Muscle layer of duodenum (tissue), 2 donors: Measurements from ENCODE around the gene LHFPL6.

Experiments
- H3K27ac ChIP-seq: one replicate; pipeline ENCODE4 v1.7.0; 2013; ENCODE audit warnings: mild to moderate bottlenecking, low read length
- H3K27me3 ChIP-seq: one replicate; pipeline ENCODE4 v1.7.0; 2013; ENCODE audit warnings: low read depth, mild to moderate bottlenecking, control low read depth, low read length
- H3K36me3 ChIP-seq, 2 donors: one replicate each; pipeline ENCODE4 v1.7.0; 2013; ENCODE audit warnings: low read length in 2 of 2, control low read depth in 1 of 2, mild to moderate bottlenecking in 1 of 2; ENCODE audit not compliant: insufficient read depth in 2 of 2, control insufficient read depth in 1 of 2
- H3K4me1 ChIP-seq, 2 donors: one replicate each; pipeline ENCODE4 v1.7.0; 2013; ENCODE audit warnings: low read length in 2 of 2, mild to moderate bottlenecking in 2 of 2, control low read depth in 1 of 2, moderate library complexity in 1 of 2; ENCODE audit not compliant: insufficient read depth in 2 of 2, control insufficient read depth in 1 of 2
- H3K4me3 ChIP-seq, 2 donors: one replicate each; pipeline ENCODE4 v1.7.0; 2013; ENCODE audit warnings: low read length in 2 of 2, low read depth in 1 of 2, mild to moderate bottlenecking in 1 of 2
- H3K9me3 ChIP-seq, 2 donors: one replicate each; pipeline ENCODE4 v1.7.0; 2013; ENCODE audit warnings: low read length in 2 of 2, control low read depth in 1 of 2, mild to moderate bottlenecking in 1 of 2; ENCODE audit not compliant: control insufficient read depth in 1 of 2
- donor health status: healthy.

The LHFPL6 gene

GRCh38 chr13:39313721-39314120, 289.3 kb downstream of the LHFPL6 start:
- Histone ChIP-seq H3K27ac (no peak overlapping the region), H3K9me3 (no peaks in the 10 kb centered on the region), H3K36me3 (no peaks in the 10 kb centered on the region), H3K27me3 (no peaks in the 10 kb centered on the region), H3K4me1 (peaks cover 7 to 19% of the 10 kb centered on the region in 2 donors), H3K4me3 (no peak overlapping the region)

DNA sequence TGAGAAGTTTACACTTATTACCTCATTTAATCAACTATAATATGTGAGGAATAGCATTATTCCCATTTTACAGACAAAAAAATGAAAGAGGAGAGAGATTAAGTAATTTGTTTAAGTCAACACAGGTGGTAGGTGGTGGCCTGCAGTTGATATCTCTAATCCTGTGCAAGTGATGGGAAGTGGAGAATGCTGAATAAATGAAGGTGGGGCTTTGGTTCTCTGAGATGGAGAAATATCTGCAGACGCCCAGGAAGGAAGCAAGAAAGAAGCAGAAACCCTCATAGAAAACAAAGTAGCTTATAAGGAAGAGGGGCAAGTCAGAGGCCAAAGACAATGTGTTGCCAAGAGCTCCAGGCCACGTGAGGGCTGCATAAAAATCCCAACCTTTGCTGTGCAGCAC, 290.4 kb downstream of the LHFPL6 start:
- Histone ChIP-seq H3K9me3 (no peaks in the 10 kb centered on the region), H3K27me3 (no peaks in the 10 kb centered on the region), H3K36me3 (no peaks in the 10 kb centered on the region), H3K4me3 (no peak overlapping the region), H3K27ac (no peak overlapping the region), H3K4me1 (peaks cover 7 to 18% of the 10 kb centered on the region in 2 donors)

DNA sequence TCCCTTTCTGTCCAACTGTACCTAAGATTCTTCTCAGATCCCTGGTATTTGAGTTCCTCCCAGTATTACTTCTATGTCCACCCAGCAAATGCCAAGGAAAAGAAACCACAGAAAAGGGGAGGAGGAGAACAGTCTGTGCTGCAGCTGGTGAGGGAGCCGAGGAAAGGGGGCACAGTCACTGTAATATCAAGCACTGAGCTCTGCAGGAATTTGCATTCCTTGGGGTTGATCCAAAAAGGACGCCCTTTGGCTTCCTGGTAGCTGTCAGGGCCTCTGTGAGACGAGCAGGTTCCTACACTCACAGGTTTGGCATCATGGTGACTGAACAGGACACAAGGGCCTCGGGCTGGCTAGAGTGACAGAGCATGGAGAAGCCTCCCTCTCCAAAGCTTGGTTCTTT, 291.4 kb downstream of the LHFPL6 start:
- Histone ChIP-seq H3K36me3 (no peaks in the 10 kb centered on the region), H3K9me3 (no peaks in the 10 kb centered on the region), H3K27ac (no peak overlapping the region), H3K27me3 (no peaks in the 10 kb centered on the region), H3K4me3 (no peak overlapping the region), H3K4me1 (peaks cover 5 to 8% of the 10 kb centered on the region in 2 donors)

GRCh38 chr13:39310961-39311360, 292.0 kb downstream of the LHFPL6 start:
- Histone ChIP-seq H3K27me3 (no peaks in the 10 kb centered on the region), H3K4me1 (peaks cover 0 to 2% of the 10 kb centered on the region in 2 donors), H3K4me3 (no peak overlapping the region), H3K36me3 (no peaks in the 10 kb centered on the region), H3K9me3 (no peaks in the 10 kb centered on the region), H3K27ac (no peak overlapping the region)

DNA sequence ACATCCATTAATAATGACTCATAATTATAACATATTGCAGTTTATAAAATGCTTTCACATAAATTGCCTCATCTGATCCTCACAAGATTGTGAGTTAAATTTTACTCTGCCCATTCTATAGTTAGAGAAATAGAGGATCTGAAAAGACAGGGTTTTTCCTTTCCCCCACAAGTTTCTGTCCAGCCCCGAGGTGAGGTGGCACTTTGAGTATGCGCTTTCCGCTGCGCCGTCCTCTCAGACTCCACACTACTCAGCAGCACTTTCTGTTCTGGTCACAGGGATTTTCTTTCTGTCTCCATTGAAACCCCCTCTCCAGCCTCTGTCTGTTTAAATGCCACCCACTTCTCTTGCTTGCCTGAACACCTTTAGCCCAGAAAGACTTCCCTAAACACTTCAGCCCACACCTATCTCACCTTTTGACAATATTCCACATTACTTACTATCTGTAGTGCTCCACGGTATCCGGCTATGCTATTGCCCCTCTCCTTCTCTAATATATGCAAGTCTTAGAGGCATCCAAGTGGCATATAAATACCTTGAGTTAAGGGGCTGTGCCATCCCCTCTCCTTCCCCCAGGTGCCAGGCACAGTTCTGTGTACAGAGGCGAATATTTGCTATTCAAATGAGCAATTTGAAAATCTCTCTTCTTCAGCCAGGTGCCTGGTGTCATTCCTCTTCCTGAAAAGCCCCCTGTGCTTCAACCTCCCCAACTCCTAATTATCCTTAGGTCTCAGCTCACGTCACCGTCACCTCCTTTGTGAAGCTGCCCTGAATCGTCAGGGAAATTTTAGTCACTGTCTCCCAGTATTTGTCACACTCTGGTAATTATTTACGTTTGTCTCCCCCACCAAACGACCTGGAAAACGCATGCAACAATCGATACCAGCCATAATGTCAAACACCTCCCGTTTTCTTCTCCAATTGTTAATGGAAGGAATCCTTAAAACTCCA, 296.1 kb downstream of the LHFPL6 start:
- Histone ChIP-seq H3K9me3 (no peaks in the 10 kb centered on the region), H3K36me3 (no peaks in the 10 kb centered on the region), H3K27me3 (no peaks in the 10 kb centered on the region), H3K27ac (no peak overlapping the region), H3K4me3 (no peak overlapping the region), H3K4me1 (no peaks in the 10 kb centered on the region)

- Histone ChIP-seq H3K27ac (no peak overlapping the region), H3K36me3 (no peaks in the 10 kb centered on the region), H3K27me3 (no peaks in the 10 kb centered on the region), H3K9me3 (no peaks in the 10 kb centered on the region), H3K4me3 (no peak overlapping the region), H3K4me1 (no peaks in the 10 kb centered on the region)
Measured at GRCh38 chr13:39302820-39303219, 300.2 kb downstream of the LHFPL6 start.

DNA sequence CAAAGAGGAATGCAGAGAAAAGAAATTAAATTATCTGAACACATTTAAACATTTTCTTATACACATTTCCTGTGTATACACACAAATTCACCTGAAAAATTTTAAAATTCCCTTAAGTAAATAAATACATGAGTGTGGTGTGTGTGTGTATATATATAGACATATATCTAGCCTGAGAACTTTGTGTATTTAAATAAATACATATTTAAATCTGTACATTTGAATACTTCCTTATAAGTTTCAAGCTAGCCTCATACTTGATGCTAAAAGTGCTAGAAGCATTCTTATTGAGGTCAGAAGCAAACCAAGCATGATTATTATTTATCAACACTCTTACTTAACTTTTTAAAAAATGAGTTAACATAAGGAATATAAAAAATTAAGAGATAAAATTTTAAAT, 304.0 kb downstream of the LHFPL6 start:
- no peaks in the 10 kb centered on the region for H3K27me3 ChIP-seq
- H3K27ac ChIP-seq, result no peak overlapping the region
- no peak overlapping the region for H3K4me3 ChIP-seq
- H3K4me1 ChIP-seq, result no peaks in the 10 kb centered on the region
- H3K9me3 ChIP-seq, result no peaks in the 10 kb centered on the region
- H3K36me3 ChIP-seq, result no peaks in the 10 kb centered on the region

GRCh38 chr13:39297664-39298171, 305.3 kb downstream of the LHFPL6 start:
- Histone ChIP-seq H3K9me3 (no peaks in the 10 kb centered on the region), H3K27ac (no peak overlapping the region), H3K27me3 (no peaks in the 10 kb centered on the region), H3K4me1 (no peaks in the 10 kb centered on the region), H3K4me3 (no peak overlapping the region), H3K36me3 (no peaks in the 10 kb centered on the region)

DNA sequence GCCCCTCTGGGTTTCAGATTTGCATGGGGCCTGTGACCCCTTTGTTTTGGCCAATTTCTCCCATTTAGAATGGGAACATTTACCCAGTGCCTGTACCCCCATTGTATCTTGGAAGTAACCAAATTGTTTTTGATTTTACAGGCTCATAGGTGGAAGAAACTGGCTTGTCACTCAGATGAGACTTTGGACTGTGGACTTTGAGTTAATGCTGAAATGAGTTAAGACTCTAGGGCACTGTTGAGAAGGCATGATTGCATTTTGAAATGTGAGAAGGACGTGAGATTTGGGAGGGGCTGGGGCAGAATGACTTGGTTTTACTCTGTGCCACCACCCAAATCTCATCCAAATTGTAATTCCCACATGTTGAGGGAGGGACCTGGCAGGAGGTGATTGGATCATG, 306.0 kb downstream of the LHFPL6 start:
- H3K36me3 ChIP-seq, result no peaks in the 10 kb centered on the region
- H3K27me3 ChIP-seq, result no peaks in the 10 kb centered on the region
- H3K27ac ChIP-seq, result no peak overlapping the region

DNA sequence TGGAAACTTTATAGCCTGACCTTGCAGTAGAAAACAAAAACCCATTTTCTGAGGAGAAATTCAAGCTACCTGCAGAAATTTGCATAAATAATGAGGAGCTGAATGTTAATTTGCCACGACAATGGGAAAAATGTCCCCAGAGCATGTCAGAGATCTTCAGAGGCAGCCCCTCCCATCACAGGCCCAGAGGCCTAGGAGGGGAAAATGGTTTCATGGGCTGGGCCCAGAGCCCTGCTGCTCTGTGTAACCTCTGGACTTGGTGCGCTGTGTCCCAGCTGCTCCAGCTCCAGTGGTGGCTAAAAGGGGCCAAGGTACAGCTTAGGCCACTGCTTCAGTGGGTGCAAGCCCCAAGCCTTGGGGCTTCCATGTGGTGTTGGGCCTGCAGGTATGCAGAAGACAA, 306.8 kb downstream of the LHFPL6 start:
- no peak overlapping the region for H3K27ac ChIP-seq
- H3K36me3 ChIP-seq, result no peaks in the 10 kb centered on the region
- no peaks in the 10 kb centered on the region for H3K27me3 ChIP-seq
- H3K4me3 ChIP-seq, result no peak overlapping the region
- H3K9me3 ChIP-seq, result no peaks in the 10 kb centered on the region
- H3K4me1 ChIP-seq, result no peaks in the 10 kb centered on the region

More for the DNA sequence above, 306.0 kb downstream of the LHFPL6 start:
- Histone ChIP-seq H3K4me1 (no peaks in the 10 kb centered on the region), H3K4me3 (no peak overlapping the region), H3K9me3 (no peaks in the 10 kb centered on the region)
